HepG2 (cell line): Measurements from ENCODE around the gene SEMA3F. TPM values are rescaled to one million over a fixed set of nuclear protein-coding genes. Genes with fewer than 3 reads are reported as not detected.

Experiments used
- ATAC-seq: fragments of 200-7000 bp; cut with Tn5 transposase; 3 replicates; pipeline ENCODE4 v1.9.1; 2020; ENCODE audit warnings: mild to moderate bottlenecking, moderate library complexity
- BruUV-seq: library from RNA; stranded (reverse); fragments of 400-500 nt; replicated peaks from 2 replicates; lab custom pipeline; 2021; lab: Mats Ljungman, UMichigan
- CTCF ChIA-PET: fragments of 300-600 bp; formaldehyde crosslinking; extraction: SDS; loops from one replicate; lab custom pipeline; 2021; ENCODE audit warnings: low total read pairs, inconsistent platforms, low intra/inter-chr PET ratio; lab: Yijun Ruan, JAX
- POLR2A ChIA-PET: fragments of 350-600 bp; sonication (Branson Sonifier 250); formaldehyde crosslinking; loops from one replicate; lab custom pipeline; 2020; ENCODE audit warnings: antibody characterized with exemption, inconsistent platforms; lab: Yijun Ruan, JAX
- DNase-seq: peaks from one replicate; pipeline ENCODE4 v3.0.0-alpha.2; 2015; ENCODE audit warnings: low spot score
- FAIRE-seq: peaks from 3 replicates; lab custom pipeline; 2011; peaks lifted over from hg19 to GRCh38; lab: Jason Lieb, UNC
- H2AFZ ChIP-seq: one replicate; pipeline ENCODE4 v1.6.1; 2011; ENCODE audit warnings: low read length, inconsistent platforms
- H3K27ac ChIP-seq: fragments of 300-600 bp; 3 replicates; pipeline ENCODE4 v1.8.0; 2011; ENCODE audit warnings: mixed run types, mild to moderate bottlenecking, mixed read lengths, low read length, inconsistent platforms; ENCODE audit not compliant: insufficient read depth; ENCODE audit errors: extremely low read length
- H3K27me3 ChIP-seq, 2 experiments: fragments of 200-600 bp in 1 of 2; 2 replicates in 1 of 2; 3 replicates in 1 of 2; pipeline versions ENCODE4 v1.6.0 to v1.8.0; 2011; ENCODE audit warnings: low read length in 2 of 2, mild to moderate bottlenecking in 2 of 2, moderate library complexity in 2 of 2, inconsistent platforms in 1 of 2; ENCODE audit not compliant: insufficient read depth in 2 of 2, control insufficient read depth in 1 of 2
- H3K36me3 ChIP-seq, 2 experiments: fragments of 200-600 bp in 1 of 2; replicated peaks in 1 of 2; 2 replicates in 1 of 2; 3 replicates in 1 of 2; pipeline versions ENCODE4 v1.5.1 to v1.8.0; 2011; ENCODE audit warnings: low read length in 2 of 2, inconsistent platforms in 1 of 2; ENCODE audit not compliant: insufficient read depth in 2 of 2, control insufficient read depth in 1 of 2
- H3K4me1 ChIP-seq: 2 replicates; pipeline ENCODE4 v1.5.1; 2012; ENCODE audit warnings: low read length, inconsistent platforms; ENCODE audit not compliant: insufficient read depth
- H3K4me2 ChIP-seq: 2 replicates; pipeline ENCODE4 v1.6.0; 2011; ENCODE audit warnings: low read depth, low read length, inconsistent platforms
- H3K4me3 ChIP-seq, 3 experiments: fragments of 200-600 bp in 1 of 3; sonication (generic), shearing (Covaris generic) in 1 of 3; replicated peaks in 1 of 3; 2 replicates each; pipeline ENCODE4 v1.5.1; 2011 to 2016; ENCODE audit warnings: low read length in 3 of 3, inconsistent platforms in 2 of 3, low read depth in 2 of 3, mild to moderate bottlenecking in 2 of 3, control low read depth in 1 of 3, mixed read lengths in 1 of 3; ENCODE audit not compliant: insufficient read depth in 1 of 3
- H3K79me2 ChIP-seq: one replicate; pipeline ENCODE4 v1.6.1; 2011; ENCODE audit warnings: low read length, inconsistent platforms; ENCODE audit not compliant: insufficient read depth
- H3K9ac ChIP-seq: 2 replicates; pipeline ENCODE4 v1.6.0; 2011; ENCODE audit warnings: mild to moderate bottlenecking, low read depth, low read length, inconsistent platforms; ENCODE audit not compliant: insufficient read depth
- H3K9me3 ChIP-seq: 2 replicates; pipeline ENCODE4 v1.5.1; 2012; ENCODE audit warnings: mild to moderate bottlenecking, low read length
- H4K20me1 ChIP-seq: 2 replicates; pipeline ENCODE4 v1.6.0; 2011; ENCODE audit warnings: inconsistent platforms, mild to moderate bottlenecking, low read length, moderate library complexity; ENCODE audit not compliant: insufficient read depth
- ATAD3A ChIP-seq: sonication (generic); formaldehyde crosslinking; IDR thresholded peaks from 2 replicates; pipeline ENCODE4 v1.4.0; 2020; ENCODE audit warnings: missing genetic modification reagents
- ATF7 ChIP-seq, 2 experiments: fragments of 450-650 bp in 1 of 2; sonication (generic) in 1 of 2; formaldehyde crosslinking in 1 of 2; IDR thresholded peaks; 2 replicates each; pipeline versions ENCODE4 v1.4.0 to v1.6.1; 2016 to 2020; ENCODE audit warnings: antibody characterized with exemption in 1 of 2, mild to moderate bottlenecking in 1 of 2, missing genetic modification reagents in 1 of 2
- HDAC6 ChIP-seq: fragments of 200-600 bp; sonication (generic); IDR thresholded peaks from 2 replicates; pipeline ENCODE4 v1.7.0; 2017; ENCODE audit warnings: mild to moderate bottlenecking, antibody characterized with exemption, low read length, low read depth
- IRF2 ChIP-seq: IDR thresholded peaks from 2 replicates; pipeline ENCODE4 v1.6.1; 2018; ENCODE audit warnings: missing genetic modification reagents, missing compliant biosample characterization
- KLF9 ChIP-seq: IDR thresholded peaks from 2 replicates; pipeline ENCODE4 v1.6.1; 2016; ENCODE audit warnings: low read depth
- PHB2 ChIP-seq: fragments of 450-650 bp; IDR thresholded peaks from 2 replicates; pipeline ENCODE4 v1.6.1; 2018; ENCODE audit not compliant: partially characterized antibody
- SOX5 ChIP-seq: IDR thresholded peaks from 2 replicates; pipeline ENCODE4 v1.6.1; 2016; ENCODE audit warnings: borderline replicate concordance
- STAT5B ChIP-seq: sonication (generic); formaldehyde crosslinking; IDR thresholded peaks from 2 replicates; pipeline ENCODE4 v1.4.0; 2020; ENCODE audit warnings: missing genetic modification reagents
- TCF12 ChIP-seq, 2 experiments: fragments of 450-650 bp in 1 of 2; sonication (generic) in 1 of 2; formaldehyde crosslinking in 1 of 2; IDR thresholded peaks; 2 replicates each; pipeline versions ENCODE4 v1.6.1 to v1.8.0; 2017 to 2022; ENCODE audit warnings: antibody characterized with exemption in 1 of 2, mild to moderate bottlenecking in 1 of 2, missing genetic modification reagents in 1 of 2, moderate library complexity in 1 of 2
- ZNF230 ChIP-seq: sonication (generic); formaldehyde crosslinking; IDR thresholded peaks from 2 replicates; pipeline ENCODE4 v1.4.0; 2020; ENCODE audit warnings: mild to moderate bottlenecking, missing genetic modification reagents
- ZNF30 ChIP-seq: sonication (generic); formaldehyde crosslinking; IDR thresholded peaks from 2 replicates; pipeline ENCODE4 v1.5.0; 2020; ENCODE audit warnings: mild to moderate bottlenecking, missing genetic modification reagents
- ZNF33A ChIP-seq: sonication (generic); formaldehyde crosslinking; IDR thresholded peaks from 2 replicates; pipeline ENCODE4 v1.5.1; 2020; ENCODE audit warnings: missing genetic modification reagents, mild to moderate bottlenecking, moderate library complexity, borderline replicate concordance
- WGBS: methylation state at CpG from one replicate; pipeline ENCODE4 v1.1.6; 2017; ENCODE audit warnings: low lambda C conversion rate; 5-methylcytosine and 5-hydroxymethylcytosine counted together
- in situ Hi-C: cut with HindIII; loops from 2 replicates; pipeline ENCODE4 v1.10.0; 2017; ENCODE audit warnings: low pct_unique_long_range_greater_than_20kb; ENCODE audit not compliant: extremely low pct_ligation_motif_present
- intact Hi-C: fragments of 100-400 bp; cut with micrococcal nuclease; formaldehyde crosslinking; loops from one replicate; pipeline ENCODE4 v1.10.0; 2022; ENCODE audit not compliant: unreplicated experiment
- polyA plus RNA-seq, 8 experiments: library from polyadenylated mRNA; depleted of rRNA in 3 of 8; stranded (reverse) in 7 of 8; unstranded in 1 of 8; fragments of >200 nt; fragmentation: Illumina TruSeq in 4 of 8; extraction: Trizol in 4 of 8; gene quantifications; 2 replicates each; pipeline versions ENCODE4 v1.2.1 to v1.2.3, GENCODE V29; 2011 to 2016; ENCODE audit warnings: low read depth in 4 of 8, missing spikeins in 1 of 8, mixed read lengths in 1 of 8; ENCODE audit not compliant: insufficient read depth in 1 of 8
- total RNA-seq, 5 experiments: library from RNA; depleted of rRNA; stranded (reverse); fragments of >200 nt; fragmentation: Illumina TruSeq; extraction: Trizol; gene quantifications; 2 replicates each; pipeline ENCODE4 v1.2.3, GENCODE V29; 2016; ENCODE audit warnings: low read depth in 1 of 5
- TF ChIP-seq, protein P1 (sequence below): IDR thresholded peaks from 2 replicates; pipeline ENCODE4 v1.6.1; 2016; ENCODE audit warnings: missing genetic modification reagents, missing compliant biosample characterization

The SEMA3F gene
- total and polyA plus RNA-seq, 2 of the 13 experiments (the other 11 are each of a cell fraction or from before 2014, with no cell fraction given) = 7.6 to 17.2 TPM

- Histone ChIP-seq H3K4me3 (no peak overlapping the region), H3K36me3 (peaks cover 13 to 18% of the 10 kb centered on the region in 2 experiments; a peak in 4 of 5 replicates), H3K79me2 (no peaks in the 10 kb centered on the region), H3K9me3 (no peaks in the 10 kb centered on the region), H3K27ac (no peak overlapping the region), H2AFZ (no peak overlapping the region), H3K4me2 (no peak overlapping the region), H3K9ac (no peak overlapping the region), H4K20me1 (no peaks in the 10 kb centered on the region), H3K4me1 (peaks cover 19% of the 10 kb centered on the region), H3K27me3 (no peaks in the 10 kb centered on the region)
- ChIA-PET CTCF (no interaction called here), POLR2A (interaction anchor here (0.6 to 1.5 kb wide), 3 partner anchors 11 to 15 kb away, joined by 3 to 5 read pairs (median 5); no protein-coding TSS in a partner anchor)
- ATAC-seq = no peak
- in situ Hi-C loops = no loop called here
- DNase-seq = no peak
- no peak for TF ChIP-seq ZNF33A (CRISPR knock-in tag)
- no peak for TF ChIP-seq IRF2
- no peak for TF ChIP-seq KLF9 (CRISPR knock-in tag)
- no peak for TF ChIP-seq PHB2
- TF ChIP-seq ATF7 (IDR thresholded peaks at IDR 0.05) = no peak
- no peak for TF ChIP-seq ATF7 (CRISPR knock-in tag; IDR thresholded peaks at IDR 0.05)
- no peak for TF ChIP-seq SOX5 (CRISPR knock-in tag)
- TF ChIP-seq STAT5B (CRISPR knock-in tag) = no peak
- no peak for TF ChIP-seq ATAD3A (CRISPR knock-in tag)
- TF ChIP-seq, protein P1, sequence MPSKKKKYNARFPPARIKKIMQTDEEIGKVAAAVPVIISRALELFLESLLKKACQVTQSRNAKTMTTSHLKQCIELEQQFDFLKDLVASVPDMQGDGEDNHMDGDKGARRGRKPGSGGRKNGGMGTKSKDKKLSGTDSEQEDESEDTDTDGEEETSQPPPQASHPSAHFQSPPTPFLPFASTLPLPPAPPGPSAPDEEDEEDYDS (CRISPR knock-in tag) = no peak
- no peak for TF ChIP-seq ZNF30
- TF ChIP-seq TCF12 (IDR thresholded peaks at IDR 0.05) = no peak
- no peak for TF ChIP-seq TCF12 (CRISPR knock-in tag; IDR thresholded peaks at IDR 0.05)
- TF ChIP-seq HDAC6 = no peak
- no peak for TF ChIP-seq ZNF230
- BruUV-seq = no TSS peak
- no peak for FAIRE-seq
- 21% methylated on average over 2 of the region's 2 CpGs for WGBS
- intact Hi-C loops = no loop called here
These were observed 24.6 kb downstream of the SEMA3F start for GRCh38 chr3:50179710-50180109.
